DOHH2 (cell line): ENCODE measurements around the gene SAMD4A.

Experiments used
- H3F3A ChIP-seq: fragments of 200-600 bp; sonication (generic), shearing (Covaris generic); 2 replicates; pipeline ENCODE4 v1.6.0; 2016; ENCODE audit warnings: antibody characterized with exemption, mild to moderate bottlenecking; ENCODE audit not compliant: control insufficient read depth, insufficient read depth
- H3K27ac ChIP-seq: fragments of 200-600 bp; sonication (generic); 2 replicates; pipeline ENCODE4 v1.5.1; 2014; ENCODE audit warnings: low read depth, mild to moderate bottlenecking, low read length, moderate library complexity
- H3K27me3 ChIP-seq: fragments of 200-600 bp; sonication (generic); 2 replicates; pipeline ENCODE4 v1.6.1; 2014; ENCODE audit warnings: mild to moderate bottlenecking, low read length, mixed read lengths; ENCODE audit not compliant: control insufficient read depth
- H3K36me3 ChIP-seq: fragments of 200-600 bp; sonication (generic); 2 replicates; pipeline ENCODE4 v1.6.1; 2014; ENCODE audit warnings: mild to moderate bottlenecking, low read length, moderate library complexity, mixed read lengths; ENCODE audit not compliant: control insufficient read depth
- H3K4me1 ChIP-seq: fragments of 200-600 bp; sonication (generic); 2 replicates; pipeline ENCODE4 v1.6.1; 2014; ENCODE audit warnings: mild to moderate bottlenecking, low read length, mixed read lengths; ENCODE audit not compliant: control insufficient read depth
- H3K4me2 ChIP-seq: fragments of 200-600 bp; sonication (generic); 2 replicates; pipeline ENCODE4 v1.6.0; 2014; ENCODE audit warnings: mild to moderate bottlenecking, low read length, moderate library complexity
- H3K4me3 ChIP-seq: fragments of 200-600 bp; sonication (generic); 2 replicates; pipeline ENCODE4 v1.5.1; 2014; ENCODE audit warnings: mild to moderate bottlenecking, low read length, mixed read lengths
- H3K79me2 ChIP-seq: fragments of 200-600 bp; sonication (generic); 2 replicates; pipeline ENCODE4 v1.6.1; 2014; ENCODE audit warnings: mild to moderate bottlenecking, low read length, mixed read lengths; ENCODE audit not compliant: control insufficient read depth
- H3K9me2 ChIP-seq: fragments of 200-600 bp; sonication (generic); replicated peaks from 2 replicates; pipeline ENCODE4 v1.6.1; 2014; ENCODE audit warnings: mild to moderate bottlenecking, low read length, mixed read lengths; ENCODE audit not compliant: control insufficient read depth
- H3K9me3 ChIP-seq: fragments of 200-600 bp; sonication (generic); 2 replicates; pipeline ENCODE4 v1.6.1; 2014; ENCODE audit warnings: antibody characterized with exemption, low read length, mixed read lengths; ENCODE audit not compliant: control insufficient read depth, insufficient read depth
- H4K20me1 ChIP-seq: fragments of 200-600 bp; sonication (generic); 2 replicates; pipeline ENCODE4 v1.6.0; 2014; ENCODE audit warnings: low read depth, mild to moderate bottlenecking, antibody characterized with exemption, low read length, moderate library complexity; ENCODE audit not compliant: control insufficient read depth, insufficient read depth
- EZH2phosphoT487 ChIP-seq: fragments of 200-600 bp; sonication (generic); IDR thresholded peaks from 2 replicates; pipeline ENCODE4 v1.6.1; 2017; ENCODE audit warnings: borderline replicate concordance, mild to moderate bottlenecking, antibody characterized with exemption, low read length, moderate library complexity, mixed read lengths
- TF ChIP-seq, protein P1 (sequence below): fragments of 200-600 bp; sonication (generic); IDR thresholded peaks from one replicate; pipeline ENCODE4 v1.5.1; 2014; ENCODE audit warnings: antibody characterized with exemption, mild to moderate bottlenecking, low read depth, low read length; ENCODE audit not compliant: poor library complexity, severe bottlenecking

SAMD4A gene

DNA sequence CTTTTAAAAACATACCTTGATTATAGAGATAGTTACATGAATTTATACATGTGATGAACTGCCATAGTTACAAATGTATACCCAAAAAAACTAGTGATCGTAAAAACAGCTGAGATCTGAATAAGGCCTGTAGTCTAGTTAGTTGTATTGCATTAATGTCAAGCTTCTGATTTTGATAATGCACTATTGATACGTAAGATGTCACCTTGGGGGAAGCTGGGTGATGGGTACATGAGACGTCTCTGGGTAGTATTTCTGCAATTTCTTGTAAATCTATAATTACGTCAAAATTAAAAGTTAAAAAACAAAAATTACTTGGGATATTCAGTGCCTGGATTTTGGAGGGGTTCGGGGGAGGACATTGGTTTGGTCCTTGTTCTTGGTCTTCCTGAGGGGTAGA is 144.4 kb downstream of the SAMD4A start:
- TF ChIP-seq, protein P1, sequence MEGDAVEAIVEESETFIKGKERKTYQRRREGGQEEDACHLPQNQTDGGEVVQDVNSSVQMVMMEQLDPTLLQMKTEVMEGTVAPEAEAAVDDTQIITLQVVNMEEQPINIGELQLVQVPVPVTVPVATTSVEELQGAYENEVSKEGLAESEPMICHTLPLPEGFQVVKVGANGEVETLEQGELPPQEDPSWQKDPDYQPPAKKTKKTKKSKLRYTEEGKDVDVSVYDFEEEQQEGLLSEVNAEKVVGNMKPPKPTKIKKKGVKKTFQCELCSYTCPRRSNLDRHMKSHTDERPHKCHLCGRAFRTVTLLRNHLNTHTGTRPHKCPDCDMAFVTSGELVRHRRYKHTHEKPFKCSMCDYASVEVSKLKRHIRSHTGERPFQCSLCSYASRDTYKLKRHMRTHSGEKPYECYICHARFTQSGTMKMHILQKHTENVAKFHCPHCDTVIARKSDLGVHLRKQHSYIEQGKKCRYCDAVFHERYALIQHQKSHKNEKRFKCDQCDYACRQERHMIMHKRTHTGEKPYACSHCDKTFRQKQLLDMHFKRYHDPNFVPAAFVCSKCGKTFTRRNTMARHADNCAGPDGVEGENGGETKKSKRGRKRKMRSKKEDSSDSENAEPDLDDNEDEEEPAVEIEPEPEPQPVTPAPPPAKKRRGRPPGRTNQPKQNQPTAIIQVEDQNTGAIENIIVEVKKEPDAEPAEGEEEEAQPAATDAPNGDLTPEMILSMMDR = no peak
- TF ChIP-seq EZH2phosphoT487 = no peak
- Histone ChIP-seq H3K27ac (no peak overlapping the region), H3F3A (no peaks in the 10 kb centered on the region), H4K20me1 (no peaks in the 10 kb centered on the region), H3K36me3 (no peaks in the 10 kb centered on the region), H3K27me3 (peaks cover 2% of the 10 kb centered on the region; the same call in 1 of the 2 replicates), H3K9me3 (no peaks in the 10 kb centered on the region), H3K79me2 (no peaks in the 10 kb centered on the region), H3K4me3 (no peak overlapping the region), H3K4me2 (no peak overlapping the region), H3K9me2 (no peaks in the 10 kb centered on the region), H3K4me1 (peaks cover 22% of the 10 kb centered on the region)

DNA sequence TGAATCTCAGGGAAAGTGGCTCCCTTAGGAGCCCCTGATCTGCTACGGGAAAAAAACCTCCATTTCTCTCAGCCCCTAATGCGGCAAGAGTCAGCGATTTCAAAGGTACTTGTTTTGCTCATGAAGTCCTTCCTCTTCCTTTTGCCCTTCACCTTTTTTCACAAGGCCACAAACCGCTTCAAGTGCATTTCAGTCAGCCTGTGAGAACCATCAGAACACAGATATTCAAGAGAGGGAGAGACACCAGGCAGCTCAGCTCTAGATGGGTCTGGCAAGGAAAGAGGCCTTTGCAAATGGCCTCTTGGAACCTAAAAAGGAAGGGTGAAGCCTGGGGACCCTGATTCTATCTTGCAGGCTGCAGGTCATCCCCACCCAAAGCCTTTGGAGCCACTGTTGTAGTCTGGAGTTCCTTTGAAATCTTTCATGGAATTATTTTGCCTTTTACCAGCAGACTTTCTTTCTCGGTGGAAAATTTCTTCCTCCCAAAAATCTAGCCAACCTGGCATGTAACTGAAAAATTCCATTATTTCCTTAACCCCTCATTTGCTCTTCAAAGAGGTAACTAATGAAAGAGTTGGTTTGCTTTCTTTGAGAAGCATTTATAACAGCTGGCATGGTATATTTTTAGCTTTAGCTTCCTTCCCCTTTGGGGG is 145.0 kb downstream of the SAMD4A start:
- H3F3A ChIP-seq = no peaks in the 10 kb centered on the region
- no peaks in the 10 kb centered on the region for H3K36me3 ChIP-seq
- no peak overlapping the region for H3K4me3 ChIP-seq
- H3K9me2 ChIP-seq = no peaks in the 10 kb centered on the region
- peaks cover 22% of the 10 kb centered on the region for H3K4me1 ChIP-seq
- no peak overlapping the region for H3K27ac ChIP-seq
- H3K79me2 ChIP-seq = no peaks in the 10 kb centered on the region
- H4K20me1 ChIP-seq = no peaks in the 10 kb centered on the region
- H3K9me3 ChIP-seq = no peaks in the 10 kb centered on the region
- peaks cover 2% of the 10 kb centered on the region; the same call in 1 of the 2 replicates for H3K27me3 ChIP-seq
- H3K4me2 ChIP-seq = no peak overlapping the region
- TF ChIP-seq EZH2phosphoT487 = no peak

DNA sequence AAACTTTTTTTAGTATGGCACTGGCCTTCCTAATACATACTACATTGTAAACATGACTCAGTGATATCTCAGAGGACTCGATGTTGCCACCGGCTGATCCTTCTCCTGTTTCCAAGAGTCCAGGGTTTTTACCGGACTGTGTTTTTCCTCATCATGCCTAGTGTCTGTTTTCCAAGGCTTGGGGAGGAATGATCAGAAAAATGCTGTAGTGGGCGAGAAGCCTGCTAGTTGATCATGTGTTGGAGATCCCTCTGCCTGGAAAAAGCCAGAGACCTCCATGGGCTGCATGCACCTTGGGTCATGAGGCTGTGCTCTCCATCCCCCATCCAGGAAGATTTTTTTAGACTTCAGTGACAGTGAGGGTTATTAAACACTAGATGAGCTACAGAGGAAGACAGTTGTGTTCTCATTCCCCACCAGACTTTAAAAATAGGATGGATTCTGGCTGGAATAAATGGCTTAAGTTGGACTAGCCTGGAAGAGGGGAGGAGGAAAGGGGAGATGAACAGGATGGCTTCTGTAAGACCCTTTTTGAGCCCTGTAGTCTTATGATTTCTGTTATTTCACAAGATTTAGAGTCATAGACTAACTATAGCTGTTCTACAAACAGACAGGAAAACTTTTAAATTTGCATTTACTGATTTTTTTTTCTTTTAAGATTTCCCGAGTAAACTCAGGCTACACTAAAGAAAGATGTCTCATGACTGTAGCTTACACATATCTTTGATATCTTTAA is 145.7 kb downstream of the SAMD4A start:
- H3K27ac ChIP-seq = no peak overlapping the region
- no peaks in the 10 kb centered on the region for H3K79me2 ChIP-seq
- H3K4me2 ChIP-seq = no peak overlapping the region
- no peak overlapping the region for H3K4me3 ChIP-seq
- H3K36me3 ChIP-seq = no peaks in the 10 kb centered on the region
- TF ChIP-seq EZH2phosphoT487 = no peak
- TF ChIP-seq, protein P1 = no peak
- H3F3A ChIP-seq = no peaks in the 10 kb centered on the region
- peaks cover 22% of the 10 kb centered on the region for H3K4me1 ChIP-seq
- no peaks in the 10 kb centered on the region for H3K9me2 ChIP-seq
- no peaks in the 10 kb centered on the region for H3K9me3 ChIP-seq
- H4K20me1 ChIP-seq = no peaks in the 10 kb centered on the region
- peaks cover 2% of the 10 kb centered on the region; the same call in 1 of the 2 replicates for H3K27me3 ChIP-seq

DNA sequence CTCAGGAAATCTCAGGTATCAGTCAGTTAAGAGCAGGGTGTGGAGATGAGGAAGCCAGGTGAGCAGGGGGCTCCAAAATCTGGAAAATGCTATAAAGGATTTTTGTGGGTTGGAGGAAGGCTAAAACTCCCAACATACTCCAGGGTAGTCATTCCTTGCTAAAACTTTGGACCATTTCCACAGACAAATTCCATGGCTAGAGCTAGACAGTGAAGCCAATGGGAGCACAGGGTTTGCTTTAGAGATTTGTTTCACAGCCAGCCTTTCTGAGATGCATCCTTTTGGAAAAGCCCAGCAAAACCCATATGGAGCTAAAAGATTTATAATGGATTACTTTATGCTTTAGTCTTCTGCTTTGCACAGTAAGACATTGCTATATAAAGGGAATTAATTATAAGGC is 146.5 kb downstream of the SAMD4A start:
- no peak for TF ChIP-seq EZH2phosphoT487
- TF ChIP-seq, protein P1 = no peak
- Histone ChIP-seq H3F3A (no peaks in the 10 kb centered on the region), H3K79me2 (no peaks in the 10 kb centered on the region), H4K20me1 (no peaks in the 10 kb centered on the region), H3K4me2 (no peak overlapping the region), H3K9me2 (no peaks in the 10 kb centered on the region), H3K36me3 (no peaks in the 10 kb centered on the region), H3K4me3 (no peak overlapping the region), H3K27ac (no peak overlapping the region), H3K27me3 (peaks cover 2% of the 10 kb centered on the region; the same call in 1 of the 2 replicates), H3K9me3 (no peaks in the 10 kb centered on the region), H3K4me1 (peaks cover 22% of the 10 kb centered on the region)
